ENCODE results near the gene C3orf80.

DNA sequence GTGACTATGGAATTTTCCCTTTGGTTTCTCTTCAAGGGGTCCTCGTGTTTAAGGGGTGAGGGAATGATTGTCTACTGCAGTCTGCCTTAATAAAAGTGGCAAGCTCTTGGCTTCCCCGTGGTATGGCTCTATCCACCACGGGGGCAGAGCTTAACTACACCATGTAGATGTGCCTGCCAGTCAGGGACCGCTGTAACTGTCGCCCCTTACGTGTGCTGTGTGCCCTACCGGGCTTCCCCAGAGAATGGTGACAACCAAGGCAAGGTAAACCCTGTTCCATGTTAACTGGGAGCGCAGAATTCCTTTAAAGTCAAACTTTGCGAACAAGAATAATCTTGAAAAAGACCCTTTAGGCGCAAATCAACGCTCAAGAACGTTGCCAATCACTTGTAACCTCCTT is 966 bp upstream of the C3orf80 start:
- TF ChIP-seq, protein P1, sequence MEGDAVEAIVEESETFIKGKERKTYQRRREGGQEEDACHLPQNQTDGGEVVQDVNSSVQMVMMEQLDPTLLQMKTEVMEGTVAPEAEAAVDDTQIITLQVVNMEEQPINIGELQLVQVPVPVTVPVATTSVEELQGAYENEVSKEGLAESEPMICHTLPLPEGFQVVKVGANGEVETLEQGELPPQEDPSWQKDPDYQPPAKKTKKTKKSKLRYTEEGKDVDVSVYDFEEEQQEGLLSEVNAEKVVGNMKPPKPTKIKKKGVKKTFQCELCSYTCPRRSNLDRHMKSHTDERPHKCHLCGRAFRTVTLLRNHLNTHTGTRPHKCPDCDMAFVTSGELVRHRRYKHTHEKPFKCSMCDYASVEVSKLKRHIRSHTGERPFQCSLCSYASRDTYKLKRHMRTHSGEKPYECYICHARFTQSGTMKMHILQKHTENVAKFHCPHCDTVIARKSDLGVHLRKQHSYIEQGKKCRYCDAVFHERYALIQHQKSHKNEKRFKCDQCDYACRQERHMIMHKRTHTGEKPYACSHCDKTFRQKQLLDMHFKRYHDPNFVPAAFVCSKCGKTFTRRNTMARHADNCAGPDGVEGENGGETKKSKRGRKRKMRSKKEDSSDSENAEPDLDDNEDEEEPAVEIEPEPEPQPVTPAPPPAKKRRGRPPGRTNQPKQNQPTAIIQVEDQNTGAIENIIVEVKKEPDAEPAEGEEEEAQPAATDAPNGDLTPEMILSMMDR (IDR thresholded peaks at IDR 0.05 in 8 of 11, conservative IDR thresholded peaks at IDR 0.05 in 3 of 11) = no peak
- no peak for TF ChIP-seq POLR2AphosphoS5 (IDR thresholded peaks at IDR 0.05)
- TF ChIP-seq POLR2A (IDR thresholded peaks at IDR 0.05) = no peak

Measured in spleen (tissue), 7 donors.